OCI-LY7 (cell line): ENCODE data around the gene CYP26A1. TPM values are rescaled to one million over a fixed set of nuclear protein-coding genes. Genes with fewer than 3 reads are reported as not detected.

Source experiments
- BruUV-seq: library from RNA; stranded (reverse); fragments of 400-500 nt; replicated peaks from 2 replicates; lab custom pipeline; 2021; lab: Mats Ljungman, UMichigan
- CTCF ChIA-PET: fragments of 300-600 bp; sonication (Branson Sonifier 250); formaldehyde crosslinking; loops from one replicate; lab custom pipeline; 2022; ENCODE audit warnings: antibody characterized with exemption; ENCODE audit not compliant: unreplicated experiment; lab: Charles Lee
- POLR2A ChIA-PET: fragments of 300-600 bp; sonication (Branson Sonifier 250); formaldehyde crosslinking; loops from one replicate; lab custom pipeline; 2022; ENCODE audit warnings: antibody characterized with exemption; lab: Charles Lee
- DNase-seq: peaks from one replicate; pipeline ENCODE4 v3.0.0-alpha.2; 2015; ENCODE audit warnings: low spot score
- H2AFZ ChIP-seq: fragments of 200-600 bp; sonication (generic), shearing (Covaris generic); 2 replicates; pipeline ENCODE4 v1.6.1; 2014; ENCODE audit warnings: mild to moderate bottlenecking, antibody characterized with exemption, low read length, moderate library complexity
- H3K27ac ChIP-seq: fragments of 200-600 bp; sonication (generic); 2 replicates; pipeline ENCODE4 v1.5.1; 2014; ENCODE audit warnings: mixed run types, low read depth, mild to moderate bottlenecking, moderate library complexity, low read length, inconsistent platforms; ENCODE audit not compliant: poor library complexity, severe bottlenecking
- H3K36me3 ChIP-seq: fragments of 200-600 bp; sonication (generic); 2 replicates; pipeline ENCODE4 v1.6.1; 2014; ENCODE audit warnings: mild to moderate bottlenecking, antibody characterized with exemption, low read length, moderate library complexity, mixed read lengths; ENCODE audit not compliant: insufficient read depth
- H3K4me1 ChIP-seq: fragments of 200-600 bp; sonication (generic); 2 replicates; pipeline ENCODE4 v1.5.1; 2014; ENCODE audit warnings: mild to moderate bottlenecking, low read length; ENCODE audit not compliant: insufficient read depth, poor library complexity, severe bottlenecking
- H3K4me2 ChIP-seq: fragments of 200-600 bp; sonication (generic); 2 replicates; pipeline ENCODE4 v1.6.1; 2014; ENCODE audit warnings: mild to moderate bottlenecking, low read length
- H3K4me3 ChIP-seq: fragments of 200-600 bp; sonication (generic); 2 replicates; pipeline ENCODE4 v1.5.1; 2014; ENCODE audit warnings: mild to moderate bottlenecking, low read depth, low read length; ENCODE audit not compliant: poor library complexity, severe bottlenecking
- H3K79me2 ChIP-seq: fragments of 200-600 bp; sonication (generic); 2 replicates; pipeline ENCODE4 v1.6.1; 2016; ENCODE audit warnings: low read depth, mild to moderate bottlenecking, low read length, moderate library complexity, mixed read lengths; ENCODE audit not compliant: insufficient read depth
- H3K9me2 ChIP-seq: fragments of 200-600 bp; sonication (generic); 2 replicates; pipeline ENCODE4 v1.6.1; 2016; ENCODE audit warnings: mild to moderate bottlenecking, low read length, mixed read lengths; ENCODE audit not compliant: insufficient read depth
- H3K9me3 ChIP-seq: fragments of 200-600 bp; sonication (generic); 2 replicates; pipeline ENCODE4 v1.6.1; 2014; ENCODE audit warnings: mild to moderate bottlenecking, mixed run types, low read length, mixed read lengths
- H4K20me1 ChIP-seq: fragments of 200-600 bp; sonication (generic); 2 replicates; pipeline ENCODE4 v1.6.1; 2014; ENCODE audit warnings: mild to moderate bottlenecking, antibody characterized with exemption, low read length, moderate library complexity, mixed read lengths; ENCODE audit not compliant: insufficient read depth
- CTCF ChIP-seq: fragments of 200-600 bp; sonication (generic); conservative IDR thresholded peaks from 2 replicates; pipeline ENCODE4 v1.5.1; 2014; ENCODE audit warnings: mild to moderate bottlenecking, antibody characterized with exemption, low read length, moderate library complexity, mixed read lengths
- EZH2phosphoT487 ChIP-seq: fragments of 200-600 bp; sonication (generic); IDR thresholded peaks from 2 replicates; pipeline ENCODE4 v1.6.1; 2018; ENCODE audit warnings: low read depth, borderline replicate concordance, mild to moderate bottlenecking, mixed run types, antibody characterized with exemption, low read length, moderate library complexity, mixed read lengths
- intact Hi-C: fragments of 100-400 bp; cut with micrococcal nuclease; formaldehyde crosslinking; loops from one replicate; pipeline ENCODE4 v1.10.0; 2022; ENCODE audit not compliant: unreplicated experiment
- total RNA-seq, 2 experiments: library from RNA; depleted of rRNA in 1 of 2; stranded (reverse); fragments of >200 nt in 1 of 2; shearing (Covaris generic) in 1 of 2; gene quantifications; 2 replicates each; pipeline ENCODE4 v1.2.3, GENCODE V29; 2014 to 2022

CYP26A1 gene
- total RNA-seq, 2 experiments from 2014 or later = not detected

DNA sequence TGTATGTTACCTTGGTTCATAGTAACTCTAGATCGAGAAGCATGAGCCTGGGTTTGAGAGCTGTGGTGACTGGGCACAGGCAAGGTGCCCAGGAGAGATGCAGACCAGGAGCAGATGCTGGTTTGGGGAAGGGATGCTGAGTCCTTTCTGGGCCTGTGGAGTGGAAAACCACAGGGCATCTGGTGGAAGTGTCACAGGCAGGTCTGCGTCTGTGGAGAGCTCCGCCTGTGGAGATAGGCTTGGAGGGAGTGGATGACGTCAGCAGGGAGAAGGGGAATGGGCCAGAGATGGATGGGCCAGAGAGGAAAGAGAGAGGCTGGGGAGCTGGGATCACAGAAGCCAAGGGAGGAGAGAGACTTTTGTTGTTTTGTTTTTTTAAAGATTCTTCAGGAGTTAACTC lies 14.8 kb downstream of the CYP26A1 start:
- Histone ChIP-seq H4K20me1 (no peaks in the 10 kb centered on the region), H2AFZ (no peak overlapping the region), H3K27ac (no peak overlapping the region), H3K4me2 (no peak overlapping the region), H3K36me3 (no peaks in the 10 kb centered on the region), H3K4me1 (no peaks in the 10 kb centered on the region), H3K9me2 (no peaks in the 10 kb centered on the region), H3K79me2 (no peaks in the 10 kb centered on the region), H3K4me3 (no peak overlapping the region), H3K9me3 (no peaks in the 10 kb centered on the region)
- no TSS peak for BruUV-seq
- CTCF ChIA-PET = no interaction called here
- TF ChIP-seq EZH2phosphoT487 (no peak), CTCF (no peak)
- no peak for DNase-seq
- intact Hi-C loops = no loop called here
- POLR2A ChIA-PET = interaction anchor here (0.8 to 1.1 kb wide), 2 partner anchors 9 to 19 kb away, joined by 3 read pairs; no protein-coding TSS in a partner anchor

DNA sequence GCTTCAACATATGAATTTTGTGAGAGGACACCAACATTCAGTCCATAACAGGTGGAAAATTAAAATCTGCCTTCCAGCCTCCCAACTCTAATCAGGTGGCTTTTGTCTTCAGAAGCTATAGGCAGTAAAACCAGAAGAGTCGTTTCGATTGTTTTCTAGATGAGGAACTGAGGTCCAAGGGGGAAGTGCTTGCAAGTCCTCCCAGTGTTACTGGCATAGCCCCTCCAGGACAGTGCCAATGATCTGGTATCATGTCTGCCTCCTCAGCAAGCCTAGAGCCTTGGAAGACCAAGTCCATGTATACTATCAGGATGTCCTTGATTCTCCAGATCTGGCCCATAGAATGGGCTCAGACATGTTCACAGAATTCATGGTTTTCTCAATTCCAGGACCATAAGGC lies 16.9 kb downstream of the CYP26A1 start:
- ChIA-PET POLR2A (interaction anchor here (0.5 to 0.7 kb wide), 3 partner anchors 69 to 995 kb away, joined by 3 read pairs; no protein-coding TSS in a partner anchor), CTCF (no interaction called here)
- no peak for TF ChIP-seq CTCF
- TF ChIP-seq EZH2phosphoT487 = no peak
- Histone ChIP-seq H3K79me2 (no peaks in the 10 kb centered on the region), H4K20me1 (no peaks in the 10 kb centered on the region), H3K36me3 (no peaks in the 10 kb centered on the region), H2AFZ (no peak overlapping the region), H3K9me3 (no peaks in the 10 kb centered on the region), H3K4me3 (no peak overlapping the region), H3K9me2 (no peaks in the 10 kb centered on the region), H3K27ac (no peak overlapping the region), H3K4me2 (no peak overlapping the region), H3K4me1 (no peaks in the 10 kb centered on the region)
- no TSS peak for BruUV-seq
- no peak for DNase-seq
- intact Hi-C loops = no loop called here

DNA sequence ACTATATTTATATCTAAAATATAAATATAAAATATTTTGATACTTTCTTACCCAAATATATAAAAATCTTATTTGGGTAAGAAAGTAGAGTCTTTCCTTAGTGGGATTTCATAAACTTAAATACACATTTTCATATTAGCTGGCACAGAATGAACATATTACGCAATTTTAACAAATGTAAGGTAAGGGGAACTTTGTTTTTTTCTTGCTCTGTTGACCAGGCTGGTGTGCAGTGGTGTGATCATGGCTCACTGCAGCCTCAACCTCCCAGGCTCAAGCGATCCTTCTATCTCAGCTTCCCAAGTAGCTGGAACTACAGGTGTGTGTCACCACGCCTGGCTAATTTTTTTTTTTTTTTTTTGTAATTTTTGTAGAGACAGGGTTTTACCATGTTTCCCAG lies 18.3 kb downstream of the CYP26A1 start:
- CTCF ChIA-PET = no interaction called here
- Histone ChIP-seq H4K20me1 (no peaks in the 10 kb centered on the region), H3K4me3 (no peak overlapping the region), H3K36me3 (no peaks in the 10 kb centered on the region), H3K9me3 (no peaks in the 10 kb centered on the region), H3K9me2 (no peaks in the 10 kb centered on the region), H3K27ac (no peak overlapping the region), H3K79me2 (no peaks in the 10 kb centered on the region), H2AFZ (no peak overlapping the region), H3K4me2 (no peak overlapping the region), H3K4me1 (no peaks in the 10 kb centered on the region)
- no peak for DNase-seq
- TF ChIP-seq EZH2phosphoT487 (no peak), CTCF (no peak)
- intact Hi-C loops = no loop called here
- POLR2A ChIA-PET = interaction anchor here (0.6 kb wide), 1 partner anchor 68 kb away, joined by 3 read pairs; no protein-coding TSS in a partner anchor
- BruUV-seq = no TSS peak
